ENCODE data around the gene SLC8A1. TPM values are rescaled to one million over a fixed set of nuclear protein-coding genes. Genes with fewer than 3 reads are reported as not detected.

SLC8A1 gene
- total RNA-seq, 1 experiment from 2014 or later = 0.43 TPM

GRCh38 chr2:40109381-40109780 is 342.5 kb downstream of the SLC8A1 start:
- Mint-ChIP-seq H3K27ac (ENCODE audit: unreplicated experiment) (no peak overlapping the region), H3K27me3 (ENCODE audit: insufficient read depth, unreplicated experiment) (peaks cover 6% of the 10 kb centered on the region), H3K4me3 (ENCODE audit: unreplicated experiment) (no peak overlapping the region), H3K4me1 (ENCODE audit: low read depth, unreplicated experiment) (no peaks in the 10 kb centered on the region), H3K36me3 (ENCODE audit: insufficient read depth, unreplicated experiment) (no peaks in the 10 kb centered on the region), H3K9me3 (ENCODE audit: unreplicated experiment) (no peaks in the 10 kb centered on the region)
- H3K36me3 ChIP-seq (ENCODE audit: control insufficient read depth, insufficient read depth, low read length) = no peaks in the 10 kb centered on the region
- H3K27me3 ChIP-seq (replicated peaks; ENCODE audit: control insufficient read depth, insufficient read depth, low read length) = no peaks in the 10 kb centered on the region
- no TSS peak for BruUV-seq (replicated peaks)
- DNase-seq = no peak
- H3K4me1 ChIP-seq = no peaks in the 10 kb centered on the region
- intact Hi-C loops (cut with micrococcal nuclease; ENCODE audit: unreplicated experiment) = no loop called here
- POLR2A ChIA-PET = no interaction called here
- TF ChIP-seq CTCF (IDR thresholded peaks at IDR 0.05; ENCODE audit: insufficient read depth in 1 of 2, low read depth in 1 of 2, low read length in 1 of 2, severe bottlenecking in 1 of 2, unreplicated experiment in 1 of 2) = no peak
- H3K9me3 ChIP-seq = no peaks in the 10 kb centered on the region
- CTCF ChIA-PET = no interaction called here
- H3K4me3 ChIP-seq (ENCODE audit: low read depth, low read length) = no peak overlapping the region

GRCh38 chr2:40108851-40109250 is 343.0 kb downstream of the SLC8A1 start:
- TF ChIP-seq CTCF (IDR thresholded peaks at IDR 0.05; ENCODE audit: insufficient read depth in 1 of 2, low read depth in 1 of 2, low read length in 1 of 2, severe bottlenecking in 1 of 2, unreplicated experiment in 1 of 2) = no peak
- H3K36me3 ChIP-seq (ENCODE audit: control insufficient read depth, insufficient read depth, low read length) = no peaks in the 10 kb centered on the region
- DNase-seq = no peak
- H3K27ac Mint-ChIP-seq (ENCODE audit: unreplicated experiment) = no peak overlapping the region
- intact Hi-C loops (cut with micrococcal nuclease; ENCODE audit: unreplicated experiment) = no loop called here
- H3K36me3 Mint-ChIP-seq (ENCODE audit: insufficient read depth, unreplicated experiment) = no peaks in the 10 kb centered on the region
- H3K9me3 ChIP-seq = no peaks in the 10 kb centered on the region
- H3K27me3 ChIP-seq (replicated peaks; ENCODE audit: control insufficient read depth, insufficient read depth, low read length) = no peaks in the 10 kb centered on the region
- H3K4me3 ChIP-seq (ENCODE audit: low read depth, low read length) = no peak overlapping the region
- H3K4me1 Mint-ChIP-seq (ENCODE audit: low read depth, unreplicated experiment) = no peaks in the 10 kb centered on the region
- POLR2A ChIA-PET = no interaction called here
- BruUV-seq (replicated peaks) = no TSS peak
- peaks cover 6% of the 10 kb centered on the region for H3K27me3 Mint-ChIP-seq (ENCODE audit: insufficient read depth, unreplicated experiment)
- CTCF ChIA-PET = no interaction called here
- H3K4me1 ChIP-seq = no peaks in the 10 kb centered on the region
- H3K9me3 Mint-ChIP-seq (ENCODE audit: unreplicated experiment) = no peaks in the 10 kb centered on the region
- no peak overlapping the region for H3K4me3 Mint-ChIP-seq (ENCODE audit: unreplicated experiment)

GRCh38 chr2:40106061-40106460 is 345.8 kb downstream of the SLC8A1 start:
- CTCF ChIA-PET = no interaction called here

More at GRCh38 chr2:40106061-40106460, 345.8 kb downstream of the SLC8A1 start:
- Histone ChIP-seq H3K9me3 (no peaks in the 10 kb centered on the region), H3K4me1 (no peaks in the 10 kb centered on the region), H3K36me3 (ENCODE audit: control insufficient read depth, insufficient read depth, low read length) (no peaks in the 10 kb centered on the region), H3K4me3 (ENCODE audit: low read depth, low read length) (no peak overlapping the region), H3K27me3 (replicated peaks; ENCODE audit: control insufficient read depth, insufficient read depth, low read length) (no peaks in the 10 kb centered on the region)
- no peak for TF ChIP-seq CTCF (IDR thresholded peaks at IDR 0.05; ENCODE audit: insufficient read depth in 1 of 2, low read depth in 1 of 2, low read length in 1 of 2, severe bottlenecking in 1 of 2, unreplicated experiment in 1 of 2)
- DNase-seq = no peak
- Mint-ChIP-seq H3K36me3 (ENCODE audit: insufficient read depth, unreplicated experiment) (no peaks in the 10 kb centered on the region), H3K4me3 (ENCODE audit: unreplicated experiment) (no peak overlapping the region), H3K27me3 (ENCODE audit: insufficient read depth, unreplicated experiment) (peaks cover 6% of the 10 kb centered on the region), H3K9me3 (ENCODE audit: unreplicated experiment) (no peaks in the 10 kb centered on the region), H3K4me1 (ENCODE audit: low read depth, unreplicated experiment) (no peaks in the 10 kb centered on the region), H3K27ac (ENCODE audit: unreplicated experiment) (no peak overlapping the region)
- BruUV-seq (replicated peaks) = no TSS peak
- POLR2A ChIA-PET = no interaction called here
- intact Hi-C loops (cut with micrococcal nuclease; ENCODE audit: unreplicated experiment) = no loop called here

All from Caco-2 (cell line).